Measurements from ENCODE around the gene ARHGEF7. TPM values are rescaled to one million over a fixed set of nuclear protein-coding genes. Genes with fewer than 3 reads are reported as not detected.

ARHGEF7 gene
- total and polyA plus RNA-seq, 8 donors = 11.6 to 126 (median 49.7) TPM

DNA sequence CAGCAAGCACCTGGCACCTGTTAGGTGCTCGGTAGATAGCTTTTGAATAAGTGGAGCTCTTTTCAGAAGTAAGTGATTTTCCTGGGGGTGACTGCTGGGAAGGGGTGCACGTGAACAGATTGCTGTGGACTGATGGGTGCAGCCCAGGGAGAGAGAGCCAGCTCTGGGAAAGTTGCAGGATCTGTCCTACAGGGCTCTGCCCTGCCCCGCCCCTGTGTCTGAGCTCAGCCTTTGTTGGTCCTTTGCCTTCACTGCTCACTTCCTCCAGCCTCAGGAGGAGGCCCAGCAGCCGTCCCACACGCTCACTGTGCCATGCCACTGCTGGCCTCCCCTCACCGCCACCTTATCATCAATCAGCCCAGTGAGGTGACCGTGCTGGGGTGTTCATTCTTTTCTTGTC, 171.6 kb downstream of the ARHGEF7 start:
- Histone ChIP-seq H3K9me3 (no peaks in the 10 kb centered on the region), H3K4me3 (no peak overlapping the region), H3K27me3 (no peaks in the 10 kb centered on the region), H3K4me1 (peaks cover 0 to 27% (median 13%) of the 10 kb centered on the region in 4 donors), H3K36me3 (peaks cover 67 to 98% (median 93%) of the 10 kb centered on the region in 4 donors), H3K27ac (no peak overlapping the region)
- WGBS, 5 donors = 87 to 91% (median 89%) methylated on average over 7 of the region's 7 CpGs
- no peak for TF ChIP-seq CTCF (IDR thresholded peaks at IDR 0.05)
- no peak for TF ChIP-seq POLR2A (IDR thresholded peaks at IDR 0.05)
- no peak for TF ChIP-seq POLR2AphosphoS5 (IDR thresholded peaks at IDR 0.05)
- no peak for TF ChIP-seq EP300 (IDR thresholded peaks at IDR 0.05)
- DNase-seq = no peak
- intact Hi-C loops (cut with DNase I; ENCODE audit: low total_unique reads) = no loop called here

DNA sequence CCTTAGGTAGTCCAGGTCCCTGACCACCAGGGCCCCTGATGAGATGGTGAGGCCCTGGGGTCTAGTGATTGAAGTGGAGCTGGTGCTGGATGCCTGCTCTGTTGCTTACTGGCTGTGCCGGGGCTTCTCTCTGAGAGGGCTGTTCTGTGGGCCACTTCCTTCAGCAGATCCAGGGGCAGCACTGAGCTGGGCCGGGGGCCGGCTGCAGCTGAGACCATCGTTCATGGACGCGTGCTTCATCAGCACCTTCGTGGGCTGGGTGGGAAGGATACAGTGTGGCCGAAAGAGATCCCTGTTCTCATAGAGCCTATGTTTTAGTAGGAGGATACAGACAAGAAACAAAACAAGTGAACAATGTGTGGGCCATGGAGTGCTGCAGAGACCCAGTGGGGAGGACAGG, 172.1 kb downstream of the ARHGEF7 start:
- Histone ChIP-seq H3K4me3 (no peak overlapping the region), H3K36me3 (peaks cover 71 to 98% (median 96%) of the 10 kb centered on the region in 4 donors), H3K27ac (no peak overlapping the region), H3K9me3 (no peaks in the 10 kb centered on the region), H3K4me1 (peaks cover 0 to 23% (median 9%) of the 10 kb centered on the region in 4 donors), H3K27me3 (no peaks in the 10 kb centered on the region)
- TF ChIP-seq POLR2A (IDR thresholded peaks at IDR 0.05) = no peak
- no peak for TF ChIP-seq CTCF (IDR thresholded peaks at IDR 0.05)
- no peak for TF ChIP-seq POLR2AphosphoS5 (IDR thresholded peaks at IDR 0.05)
- no peak for TF ChIP-seq EP300 (IDR thresholded peaks at IDR 0.05)
- WGBS, 5 donors = 94 to 97% (median 96%) methylated on average over 5 to 8 of the region's 8 CpGs
- intact Hi-C loops (cut with DNase I; ENCODE audit: low total_unique reads) = no loop called here
- DNase-seq = no peak

GRCh38 chr13:111288276-111288675, 173.2 kb downstream of the ARHGEF7 start:
- peaks cover 0 to 13% (median under 1%) of the 10 kb centered on the region in 4 donors for H3K4me1 ChIP-seq
- no peaks in the 10 kb centered on the region for H3K9me3 ChIP-seq
- WGBS, 5 donors = 90 to 96% (median 95%) methylated on average over 7 of the region's 7 CpGs
- no peak overlapping the region for H3K4me3 ChIP-seq
- H3K27me3 ChIP-seq = no peaks in the 10 kb centered on the region
- intact Hi-C loops (cut with DNase I; ENCODE audit: low total_unique reads) = no loop called here
- no peak overlapping the region for H3K27ac ChIP-seq
- peaks cover 72 to 99% (median 98%) of the 10 kb centered on the region in 4 donors for H3K36me3 ChIP-seq
- no peak for TF ChIP-seq POLR2A (IDR thresholded peaks at IDR 0.05)
- TF ChIP-seq CTCF (IDR thresholded peaks at IDR 0.05) = no peak
- no peak for TF ChIP-seq EP300 (IDR thresholded peaks at IDR 0.05)
- no peak for TF ChIP-seq POLR2AphosphoS5 (IDR thresholded peaks at IDR 0.05)
- no peak for DNase-seq

GRCh38 chr13:111289251-111289650, 174.1 kb downstream of the ARHGEF7 start:
- no peaks in the 10 kb centered on the region for H3K27me3 ChIP-seq
- H3K27ac ChIP-seq = no peak overlapping the region
- H3K9me3 ChIP-seq = no peaks in the 10 kb centered on the region
- H3K36me3 ChIP-seq = peaks cover 63 to 99% (median 98%) of the 10 kb centered on the region in 4 donors
- no peak overlapping the region for H3K4me3 ChIP-seq
- DNase-seq = no peak
- intact Hi-C loops (cut with DNase I; ENCODE audit: low total_unique reads) = no loop called here
- 90 to 96% (median 91%) methylated on average over 10 to 11 of the region's 11 CpGs for WGBS, 5 donors
- H3K4me1 ChIP-seq = peaks cover 0 to 4% (median 0%) of the 10 kb centered on the region in 4 donors
- no peak for TF ChIP-seq POLR2A (IDR thresholded peaks at IDR 0.05)
- no peak for TF ChIP-seq CTCF (IDR thresholded peaks at IDR 0.05)
- no peak for TF ChIP-seq EP300 (IDR thresholded peaks at IDR 0.05)
- TF ChIP-seq POLR2AphosphoS5 (IDR thresholded peaks at IDR 0.05) = no peak

Data from stomach (tissue), 9 donors.